Left lobe of liver (tissue), 2 donors: ENCODE data around the gene SMARCA2. TPM values are rescaled to one million over a fixed set of nuclear protein-coding genes. Genes with fewer than 3 reads are reported as not detected.

Source experiments
- ATAC-seq: fragments of 200-7000 bp; cut with Tn5 transposase; one replicate; pipeline ENCODE4 v1.9.1; 2020; ENCODE audit warnings: mild to moderate bottlenecking, moderate library complexity
- DNase-seq: peaks from one replicate; pipeline ENCODE4 v3.0.0-alpha.2; 2020; ENCODE audit warnings: low spot score
- total RNA-seq: library from RNA; stranded (reverse); gene quantifications from one replicate; pipeline ENCODE4 v1.2.1, GENCODE V29; 2021
- donor health status: DM: no; HTN: no; CAD: no; lungs with moderate emphysema.
- donor health status: DM: no; HTN: yes; CAD: no.

Gene SMARCA2
- total RNA-seq, 1 donor from 2014 or later, result 91.3 TPM

DNA sequence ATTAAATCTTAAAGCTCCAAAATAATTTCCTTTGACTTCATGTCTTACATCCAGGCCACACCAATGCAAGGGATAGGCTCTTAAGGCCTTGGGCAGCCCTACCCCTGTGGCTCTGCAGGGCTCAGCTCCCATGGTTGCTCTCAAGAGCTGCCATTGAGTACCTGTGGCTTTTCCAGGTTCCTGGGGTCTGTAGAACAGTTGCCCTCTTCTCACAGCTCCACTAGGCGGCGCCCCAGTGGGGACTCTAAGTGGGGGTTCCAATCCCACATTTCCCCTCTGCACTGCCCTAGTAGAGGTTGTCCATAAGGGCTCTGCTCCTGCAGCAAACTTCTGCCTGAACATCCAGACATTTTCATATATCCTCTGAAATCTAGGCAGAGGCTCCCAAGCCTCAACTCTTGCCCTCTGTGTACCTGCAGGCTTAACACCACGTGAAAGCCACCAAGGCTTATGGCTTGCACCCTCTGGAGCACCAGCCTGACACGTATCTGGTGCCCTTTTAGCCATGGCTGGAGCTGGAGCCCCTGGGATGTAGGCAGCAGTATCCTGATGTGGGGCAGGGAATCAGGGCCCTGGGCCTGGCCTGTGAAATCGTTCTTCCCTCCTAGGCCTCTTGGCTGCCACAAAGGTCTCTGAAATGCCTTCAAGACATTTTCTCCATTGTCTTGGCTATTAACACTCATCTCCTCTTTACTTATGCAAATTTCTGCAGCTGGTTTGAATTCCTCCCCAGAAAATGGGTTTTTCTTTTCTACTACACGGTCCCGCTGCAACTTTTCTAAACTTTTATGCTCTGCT is 185.1 kb downstream of the SMARCA2 start:
- ATAC-seq (no peak), DNase-seq (no peak)

- ATAC-seq (no peak), DNase-seq (no peak)
Measured at GRCh38 chr9:2208465-2208864, 193.3 kb downstream of the SMARCA2 start.

- no peak for DNase-seq
- ATAC-seq, result no peak
Measured at GRCh38 chr9:2208991-2209390, 193.8 kb downstream of the SMARCA2 start.

GRCh38 chr9:2209400-2209799 is 194.3 kb downstream of the SMARCA2 start:
- ATAC-seq (no peak), DNase-seq (no peak)

GRCh38 chr9:2210201-2210600 is 195.1 kb downstream of the SMARCA2 start:
- DNase-seq (no peak), ATAC-seq (no peak)

GRCh38 chr9:2213830-2214468 is 198.8 kb downstream of the SMARCA2 start:
- no peak for DNase-seq
- no peak for ATAC-seq

GRCh38 chr9:2214707-2215106 is 199.6 kb downstream of the SMARCA2 start:
- no peak for DNase-seq
- ATAC-seq, result no peak

- ATAC-seq (no peak), DNase-seq (no peak)
Measured at GRCh38 chr9:2215921-2216441, 200.8 kb downstream of the SMARCA2 start.

DNA sequence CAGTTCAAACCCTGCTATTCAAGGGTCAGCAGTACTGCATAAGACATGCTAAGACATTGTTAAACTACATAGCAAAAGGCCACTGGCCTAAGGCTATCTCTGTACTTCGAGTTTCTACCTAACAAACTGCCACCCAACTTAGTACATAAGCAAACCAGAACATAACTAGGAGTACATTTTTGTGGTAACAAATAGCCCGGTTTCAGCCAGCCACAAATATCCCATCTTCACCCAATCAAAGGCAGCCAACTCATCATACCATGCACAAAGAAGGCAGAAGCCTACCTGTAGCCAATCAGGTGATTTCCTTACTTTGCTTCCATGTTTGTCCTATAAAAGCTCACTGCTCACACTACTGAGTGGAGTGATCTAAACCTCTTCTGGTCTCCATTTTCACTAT is 201.4 kb downstream of the SMARCA2 start:
- no peak for DNase-seq

DNA sequence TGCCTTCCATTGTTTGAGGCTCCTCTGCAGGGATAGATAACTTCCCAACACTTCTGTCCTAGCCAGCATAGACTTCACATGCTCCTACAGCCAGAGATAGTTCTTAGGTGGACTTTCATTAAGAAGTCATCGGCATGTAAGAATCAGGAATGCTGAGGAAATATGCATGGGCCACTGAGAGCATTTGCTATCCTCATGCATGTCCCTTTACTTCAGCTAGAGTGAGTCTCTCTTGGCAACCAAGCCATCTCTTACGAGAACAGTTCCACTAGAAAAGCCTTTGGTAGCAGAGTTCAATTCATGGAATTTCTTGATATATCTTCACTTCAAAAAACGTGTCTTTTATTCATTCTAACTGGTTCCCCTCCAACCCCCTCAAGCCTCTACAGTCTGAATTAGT is 202.4 kb downstream of the SMARCA2 start:
- ATAC-seq, result no peak
- DNase-seq, result no peak

More for the DNA sequence above, 201.4 kb downstream of the SMARCA2 start:
- no peak for ATAC-seq

- DNase-seq (no peak), ATAC-seq (no peak)
Measured at GRCh38 chr9:2220036-2220435, 204.9 kb downstream of the SMARCA2 start.

- no peak for DNase-seq
- no peak for ATAC-seq
Measured at GRCh38 chr9:2227144-2227867, 212.2 kb downstream of the SMARCA2 start.

DNA sequence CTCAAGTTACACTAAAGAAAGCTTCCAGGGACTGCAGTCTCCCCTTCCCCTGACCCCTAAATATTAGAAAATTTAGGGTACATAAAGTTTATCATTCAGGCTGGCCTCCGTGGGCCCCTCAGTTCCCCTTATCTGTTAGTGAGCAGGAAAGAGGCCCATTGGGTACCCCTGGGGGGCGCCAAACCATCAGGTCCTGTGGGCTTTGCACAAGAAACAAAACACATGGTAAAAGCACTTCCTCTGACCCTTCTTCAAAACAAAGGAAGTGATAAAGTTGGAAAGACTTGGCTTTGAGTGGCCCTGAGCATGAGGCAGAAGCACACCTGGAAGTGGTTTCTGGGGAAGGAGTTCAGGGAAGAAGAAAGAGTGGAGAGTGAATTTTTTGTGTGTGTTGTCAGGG is 213.0 kb downstream of the SMARCA2 start:
- ATAC-seq (peak; percentile 52), DNase-seq (no peak)

GRCh38 chr9:2228641-2229040 is 213.5 kb downstream of the SMARCA2 start:
- ATAC-seq (no peak), DNase-seq (no peak)

- DNase-seq (no peak), ATAC-seq (no peak)
Measured at GRCh38 chr9:2229109-2229721, 214.1 kb downstream of the SMARCA2 start.

GRCh38 chr9:2230362-2230761 is 215.2 kb downstream of the SMARCA2 start:
- ATAC-seq, result no peak

GRCh38 chr9:2231101-2231500 is 216.0 kb downstream of the SMARCA2 start:
- no peak for DNase-seq
- ATAC-seq, result no peak

More at GRCh38 chr9:2230362-2230761, 215.2 kb downstream of the SMARCA2 start:
- no peak for DNase-seq

DNA sequence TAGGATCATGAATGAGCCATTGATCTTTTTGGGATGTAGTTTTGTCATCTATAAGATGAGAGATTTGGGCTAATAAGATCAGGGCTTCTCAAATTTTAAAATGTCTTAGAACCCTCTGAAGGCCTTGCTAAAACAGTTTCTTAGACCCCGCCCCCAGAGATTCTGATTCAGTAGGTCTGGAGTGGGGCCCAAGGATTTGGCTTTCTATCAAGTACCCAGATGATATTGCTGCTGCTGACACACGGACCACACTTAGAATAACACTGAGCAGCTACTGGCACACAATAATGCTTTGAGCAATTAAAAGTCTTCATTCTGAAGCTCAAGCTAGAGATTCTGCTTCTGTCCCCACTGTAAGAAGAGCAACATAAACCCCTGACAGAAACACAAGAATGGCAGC is 216.7 kb downstream of the SMARCA2 start:
- ATAC-seq (no peak), DNase-seq (no peak)

DNA sequence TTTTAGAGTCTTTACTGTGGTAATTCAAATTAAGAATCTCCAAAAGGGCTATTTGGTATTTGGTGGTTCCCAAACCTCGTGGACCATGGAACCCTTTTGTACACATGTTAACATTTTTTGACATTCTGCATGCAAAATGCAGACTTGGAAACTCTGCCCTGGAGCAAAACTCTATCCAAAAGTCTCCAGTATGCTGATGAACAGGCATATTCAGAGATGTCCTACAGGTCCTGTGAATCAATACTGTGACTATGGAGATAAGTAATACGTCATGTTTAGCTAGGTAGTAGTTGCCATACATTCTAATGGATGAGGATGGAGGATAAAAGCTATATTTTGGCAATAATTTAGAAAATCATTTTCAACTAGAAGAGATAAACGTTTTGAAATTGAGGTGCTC is 218.1 kb downstream of the SMARCA2 start:
- DNase-seq (no peak), ATAC-seq (no peak)

DNA sequence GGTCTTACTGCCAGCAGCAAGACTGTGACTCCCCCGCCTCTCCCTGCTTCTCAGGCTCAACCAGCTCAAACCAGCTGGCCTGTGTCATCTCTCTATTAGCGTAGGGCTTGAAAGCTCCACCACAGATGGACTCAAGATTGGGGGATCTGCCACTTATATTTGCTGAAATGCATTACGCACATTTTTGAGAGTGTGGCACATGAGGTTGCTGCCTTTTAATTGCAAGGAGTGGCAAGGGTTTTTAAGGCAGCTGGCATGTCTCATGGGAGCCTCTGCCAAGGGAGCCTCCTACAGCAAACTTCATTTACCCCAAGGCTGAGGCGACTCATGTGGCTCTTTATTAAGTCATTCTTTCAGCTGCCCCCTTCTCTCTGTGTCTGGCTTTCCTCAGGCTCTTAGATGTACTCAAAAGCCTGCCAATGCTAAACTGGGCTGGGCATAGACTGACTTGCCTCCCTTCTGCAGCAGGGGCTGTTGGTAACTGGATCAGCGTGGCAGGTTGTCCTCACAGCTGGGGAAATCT is 219.3 kb downstream of the SMARCA2 start:
- DNase-seq (no peak), ATAC-seq (no peak)

- no peak for DNase-seq
- no peak for ATAC-seq
Measured at GRCh38 chr9:2235623-2236022, 220.5 kb downstream of the SMARCA2 start.
